Sigmoid colon (tissue), 3 donors: Measurements from ENCODE around the gene FLII.

Experiments
- POLR2A ChIP-seq, 2 donors: fragments of 450-650 bp; IDR thresholded peaks; one replicate each; pipeline ENCODE4 v1.6.1; 2016; ENCODE audit warnings: antibody characterized with exemption in 2 of 2, mild to moderate bottlenecking in 2 of 2, moderate library complexity in 2 of 2
- TF ChIP-seq, protein P1 (sequence below), 4 experiments: fragments of 450-650 bp in 3 of 4; fragments of 200-600 bp in 1 of 4; IDR thresholded peaks; one replicate each; pipeline ENCODE4 v1.5.1; 2016 to 2019; ENCODE audit warnings: antibody characterized with exemption in 4 of 4, mild to moderate bottlenecking in 3 of 4, moderate library complexity in 2 of 4

DNA sequence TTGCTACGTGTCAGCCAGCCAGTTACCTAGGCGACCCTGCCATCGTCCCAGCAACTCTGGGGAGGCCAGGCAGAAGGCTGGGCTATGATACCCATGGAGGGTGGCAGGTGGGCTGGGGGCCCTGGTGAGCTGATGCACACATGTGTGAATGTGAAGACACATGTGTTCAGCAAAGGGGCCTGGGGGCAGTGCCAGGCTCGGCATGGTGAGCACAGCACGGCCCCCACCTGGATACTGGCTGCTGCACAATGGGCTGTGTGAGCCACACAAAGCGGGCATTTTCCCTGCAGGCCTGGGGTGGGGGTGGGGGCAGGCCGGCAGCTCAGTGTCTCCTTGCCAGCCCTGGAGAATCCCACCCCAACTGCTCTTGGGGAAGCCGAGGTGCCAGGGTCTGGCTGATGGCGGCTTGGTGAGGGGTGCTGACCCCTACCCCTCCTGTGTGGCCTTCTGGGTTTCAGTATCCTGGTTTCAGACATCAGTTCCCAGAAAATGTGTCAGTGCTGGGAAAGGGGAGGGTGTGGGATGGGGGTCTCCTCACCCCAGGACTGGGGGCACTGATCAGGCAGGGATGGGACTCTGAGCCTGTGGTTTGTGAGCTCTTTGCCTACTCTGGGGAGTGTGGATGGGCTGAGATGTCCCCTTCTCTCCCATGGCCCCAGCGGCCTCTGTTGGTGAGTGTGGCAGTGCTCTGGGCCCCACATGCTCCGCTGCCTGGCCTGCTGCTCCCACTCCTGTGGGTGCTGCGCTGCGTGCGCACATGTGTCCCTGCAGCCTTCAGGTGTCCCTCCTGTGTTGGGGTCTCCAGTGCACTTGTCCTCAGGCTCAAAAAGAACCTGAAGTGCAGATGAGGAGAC is 28.0 kb downstream of the FLII start:
- TF ChIP-seq, protein P1, sequence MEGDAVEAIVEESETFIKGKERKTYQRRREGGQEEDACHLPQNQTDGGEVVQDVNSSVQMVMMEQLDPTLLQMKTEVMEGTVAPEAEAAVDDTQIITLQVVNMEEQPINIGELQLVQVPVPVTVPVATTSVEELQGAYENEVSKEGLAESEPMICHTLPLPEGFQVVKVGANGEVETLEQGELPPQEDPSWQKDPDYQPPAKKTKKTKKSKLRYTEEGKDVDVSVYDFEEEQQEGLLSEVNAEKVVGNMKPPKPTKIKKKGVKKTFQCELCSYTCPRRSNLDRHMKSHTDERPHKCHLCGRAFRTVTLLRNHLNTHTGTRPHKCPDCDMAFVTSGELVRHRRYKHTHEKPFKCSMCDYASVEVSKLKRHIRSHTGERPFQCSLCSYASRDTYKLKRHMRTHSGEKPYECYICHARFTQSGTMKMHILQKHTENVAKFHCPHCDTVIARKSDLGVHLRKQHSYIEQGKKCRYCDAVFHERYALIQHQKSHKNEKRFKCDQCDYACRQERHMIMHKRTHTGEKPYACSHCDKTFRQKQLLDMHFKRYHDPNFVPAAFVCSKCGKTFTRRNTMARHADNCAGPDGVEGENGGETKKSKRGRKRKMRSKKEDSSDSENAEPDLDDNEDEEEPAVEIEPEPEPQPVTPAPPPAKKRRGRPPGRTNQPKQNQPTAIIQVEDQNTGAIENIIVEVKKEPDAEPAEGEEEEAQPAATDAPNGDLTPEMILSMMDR (IDR thresholded peaks at IDR 0.05): no peak
- TF ChIP-seq POLR2A (IDR thresholded peaks at IDR 0.05): no peak
